Heart left ventricle (tissue), 16 donors: ENCODE results near the gene BLID. TPM values are rescaled to one million over a fixed set of nuclear protein-coding genes. Genes with fewer than 3 reads are reported as not detected.

Source experiments
- ATAC-seq, 4 donors: fragments of 200-7000 bp; cut with Tn5 transposase; one replicate each; pipeline ENCODE4 v1.9.1; 2020 to 2022; ENCODE audit warnings: moderate library complexity in 4 of 4, mild to moderate bottlenecking in 3 of 4, moderate number of reproducible peaks in 1 of 4
- DNase-seq, 5 donors: peaks; one replicate each; pipeline ENCODE4 v3.0.0-alpha.2; 2020
- H3K27ac ChIP-seq, 12 donors: fragments of 200-600 bp; sonication (generic) in 4 of 12; one replicate each; pipeline versions ENCODE4 v1.5.0 to v1.8.0; 2016 to 2022; ENCODE audit warnings: mild to moderate bottlenecking in 2 of 12
- H3K27me3 ChIP-seq, 9 donors: fragments of 200-600 bp; sonication (generic) in 2 of 9; one replicate each; pipeline versions ENCODE4 v1.5.1 to v1.8.0; 2016 to 2022; ENCODE audit warnings: mild to moderate bottlenecking in 3 of 9
- H3K36me3 ChIP-seq, 9 donors: fragments of 200-600 bp; sonication (generic) in 2 of 9; one replicate each; pipeline versions ENCODE4 v1.5.0 to v1.8.0; 2018 to 2022; ENCODE audit warnings: mild to moderate bottlenecking in 2 of 9
- H3K4me1 ChIP-seq, 12 donors: fragments of 200-600 bp; sonication (generic) in 4 of 12; one replicate each; pipeline versions ENCODE4 v1.5.0 to v1.8.0; 2016 to 2022; ENCODE audit warnings: mild to moderate bottlenecking in 3 of 12
- H3K4me3 ChIP-seq, 12 donors: fragments of 200-600 bp; sonication (generic) in 4 of 12; one replicate each; pipeline versions ENCODE4 v1.5.0 to v1.8.0; 2017 to 2022; ENCODE audit warnings: mild to moderate bottlenecking in 9 of 12, moderate library complexity in 4 of 12
- H3K9me3 ChIP-seq, 12 donors: fragments of 200-600 bp; sonication (generic) in 4 of 12; one replicate each; pipeline versions ENCODE4 v1.5.0 to v1.8.0; 2016 to 2022; ENCODE audit warnings: mild to moderate bottlenecking in 1 of 12
- CTCF ChIP-seq, 12 donors: fragments of 200-600 bp; sonication (generic) in 4 of 12; IDR thresholded peaks; one replicate each; pipeline versions ENCODE4 v1.5.0 to v1.8.0; 2018 to 2022; ENCODE audit warnings: antibody characterized with exemption in 12 of 12, mild to moderate bottlenecking in 5 of 12
- POLR2A ChIP-seq, 2 donors: fragments of 450-650 bp; IDR thresholded peaks; one replicate each; pipeline ENCODE4 v1.6.1; 2017; ENCODE audit warnings: antibody characterized with exemption in 2 of 2, mild to moderate bottlenecking in 2 of 2, moderate library complexity in 2 of 2
- WGBS, 4 donors: extraction: QIAGEN DNeasy Blood & Tissue Kit in 2 of 4; methylation state at CpG; one replicate each; pipeline versions ENCODE4 v1.1.5 to v1.1.7; 2013 to 2018; 5-methylcytosine and 5-hydroxymethylcytosine counted together
- intact Hi-C, 10 donors: fragments of 100-400 bp; cut with DNase I; formaldehyde crosslinking; loops; one replicate each; pipeline versions ENCODE4 v1.11.1 to v1.14.2; 2022
- polyA plus RNA-seq, 2 donors: library from polyadenylated mRNA; stranded (reverse); fragments of 200-250 nt; gene quantifications; one replicate each; pipeline ENCODE4 v1.2.3, GENCODE V29; 2013
- total RNA-seq, 9 donors: library from RNA; depleted of rRNA in 2 of 9; stranded (reverse); fragments of >200 nt in 2 of 9; fragmentation: NEBNext Ultra II Directional in 3 of 9; extraction: Animal tissue kit (Norgen Biotek cat#: 25700) in 3 of 9; gene quantifications; one replicate each; pipeline versions ENCODE4 v1.1.0 to v1.2.4, GENCODE V29; 2016 to 2023
- donor health status: ischemic (EF 13 %, LVEDD 7.1; RV severe dilation, severe dysfunction).
- donor health status: healthy with polysubstance abuse.
- donor health status: DM: no; HTN: yes; CAD: no.
- donor health status: DM: no; HTN: no; CAD: no.
- donor health status: ischemic (EF 25% LVEDD 6.9; RV normal size, moderate dysfunction).
- donor health status: ischemic (EF 25% LVEDD 5.7; RV mildly dilated, moderate dysfunction).
- donor health status: healthy.
- donor health status: DM: yes; HTN: yes; CAD: no.
- donor health status: ischemic (EF 35%, LVEDD 5.7; RV mildly dilated, moderate dysfunction).
- donor health status: nonischemic (EF 11% LVEDD 7.7; RV severe dilation, severe dysfunction).
- donor health status: DM: yes; HTN: yes; CAD: no.
- donor health status: PGD.
- donor health status: ischemic (EF 29% LVEDD 5.4; RV normal size, mild dysfunction).
- donor health status: nonischemic (EF 23%, LVEDD 6.1; RV moderate dilation, normal function).

The BLID gene
- total and polyA plus RNA-seq, 11 donors = not detected

GRCh38 chr11:122146475-122146874 is 30.5 kb upstream of the BLID start:
- intact Hi-C loops = no loop called here
- WGBS, 4 donors = 92 to 98% (median 94%) methylated on average over 2 of the region's 2 CpGs
- Histone ChIP-seq H3K9me3 (no peaks in the 10 kb centered on the region), H3K27ac (no peak overlapping the region), H3K27me3 (no peaks in the 10 kb centered on the region), H3K4me1 (peaks cover 0 to 16% (median 0%) of the 10 kb centered on the region in 12 donors), H3K36me3 (no peaks in the 10 kb centered on the region), H3K4me3 (no peak overlapping the region)
- no peak for ATAC-seq
- no peak for DNase-seq
- TF ChIP-seq CTCF (IDR thresholded peaks at IDR 0.05) (no peak), POLR2A (IDR thresholded peaks at IDR 0.05) (no peak)

GRCh38 chr11:122145715-122146274 is 29.8 kb upstream of the BLID start:
- peaks cover 0 to 17% (median 0%) of the 10 kb centered on the region in 12 donors for H3K4me1 ChIP-seq
- TF ChIP-seq POLR2A (IDR thresholded peaks at IDR 0.05) (no peak), CTCF (IDR thresholded peaks at IDR 0.05) (no peak)
- ATAC-seq = no peak

GRCh38 chr11:122144752-122145151 is 28.7 kb upstream of the BLID start:
- Histone ChIP-seq H3K27ac (no peak overlapping the region), H3K27me3 (no peaks in the 10 kb centered on the region), H3K4me3 (no peak overlapping the region), H3K4me1 (peaks cover 0 to 7% (median 0%) of the 10 kb centered on the region in 12 donors), H3K9me3 (no peaks in the 10 kb centered on the region), H3K36me3 (no peaks in the 10 kb centered on the region)
- intact Hi-C loops = loop anchor here in 1 of 10 donors (1.0 kb wide), 1 partner anchor 14 kb away; no protein-coding TSS in a partner anchor
- DNase-seq (no peak), ATAC-seq (no peak)
- TF ChIP-seq CTCF (IDR thresholded peaks at IDR 0.05) (no peak), POLR2A (IDR thresholded peaks at IDR 0.05) (no peak)
- WGBS, 4 donors = 94 to 97% (median 95%) methylated on average over 3 of the region's 3 CpGs

More at GRCh38 chr11:122145715-122146274, 29.8 kb upstream of the BLID start:
- no peak for DNase-seq
- no peaks in the 10 kb centered on the region for H3K36me3 ChIP-seq
- H3K27me3 ChIP-seq = no peaks in the 10 kb centered on the region
- no peak overlapping the region for H3K4me3 ChIP-seq
- intact Hi-C loops = no loop called here
- no peaks in the 10 kb centered on the region for H3K9me3 ChIP-seq
- H3K27ac ChIP-seq = no peak overlapping the region

- no peak for ATAC-seq
- Histone ChIP-seq H3K4me1 (peaks cover 0 to 18% (median 0%) of the 10 kb centered on the region in 12 donors), H3K27ac (no peak overlapping the region)
Measured at GRCh38 chr11:122141725-122142124, 25.7 kb upstream of the BLID start.

More at GRCh38 chr11:122141725-122142124, 25.7 kb upstream of the BLID start:
- 86 to 87% (median 86%) methylated on average over 7 of the region's 7 CpGs for WGBS, 4 donors
- Histone ChIP-seq H3K36me3 (no peaks in the 10 kb centered on the region), H3K27me3 (no peaks in the 10 kb centered on the region), H3K9me3 (no peaks in the 10 kb centered on the region), H3K4me3 (no peak overlapping the region)
- intact Hi-C loops = no loop called here
- no peak for DNase-seq
- TF ChIP-seq POLR2A (IDR thresholded peaks at IDR 0.05) = no peak
- TF ChIP-seq CTCF (IDR thresholded peaks at IDR 0.05) = no peak
